Effector memory CD4-positive, alpha-beta T cell (primary cell): ENCODE data around the gene GRIN2B.

Experiments used
- DNase-seq, 3 donors: peaks; one replicate each; pipeline ENCODE4 v3.0.0-alpha.2; 2020
- H3K27ac ChIP-seq: 2 replicates; pipeline ENCODE4 v1.7.0; 2013; ENCODE audit warnings: mild to moderate bottlenecking, low read length, moderate library complexity; ENCODE audit not compliant: insufficient read depth, poor library complexity, severe bottlenecking
- H3K27me3 ChIP-seq: replicated peaks from 2 replicates; pipeline ENCODE4 v1.7.0; 2013; ENCODE audit warnings: mild to moderate bottlenecking, low read length; ENCODE audit not compliant: insufficient read depth, control insufficient read depth, poor library complexity, severe bottlenecking
- H3K36me3 ChIP-seq: 2 replicates; pipeline ENCODE4 v1.7.0; 2013; ENCODE audit warnings: mild to moderate bottlenecking, low read length, moderate library complexity; ENCODE audit not compliant: control insufficient read depth, insufficient read depth
- H3K4me1 ChIP-seq: 2 replicates; pipeline ENCODE4 v1.7.0; 2013; ENCODE audit warnings: low read length, mild to moderate bottlenecking; ENCODE audit not compliant: control insufficient read depth, insufficient read depth, poor library complexity, severe bottlenecking
- H3K4me3 ChIP-seq: 2 replicates; pipeline ENCODE4 v1.7.0; 2013; ENCODE audit warnings: low read length, low read depth, mild to moderate bottlenecking; ENCODE audit not compliant: insufficient read depth, poor library complexity, severe bottlenecking
- H3K9me3 ChIP-seq: 2 replicates; pipeline ENCODE4 v1.7.0; 2013; ENCODE audit warnings: mild to moderate bottlenecking, low read length, moderate library complexity; ENCODE audit not compliant: control insufficient read depth

Gene GRIN2B

DNA sequence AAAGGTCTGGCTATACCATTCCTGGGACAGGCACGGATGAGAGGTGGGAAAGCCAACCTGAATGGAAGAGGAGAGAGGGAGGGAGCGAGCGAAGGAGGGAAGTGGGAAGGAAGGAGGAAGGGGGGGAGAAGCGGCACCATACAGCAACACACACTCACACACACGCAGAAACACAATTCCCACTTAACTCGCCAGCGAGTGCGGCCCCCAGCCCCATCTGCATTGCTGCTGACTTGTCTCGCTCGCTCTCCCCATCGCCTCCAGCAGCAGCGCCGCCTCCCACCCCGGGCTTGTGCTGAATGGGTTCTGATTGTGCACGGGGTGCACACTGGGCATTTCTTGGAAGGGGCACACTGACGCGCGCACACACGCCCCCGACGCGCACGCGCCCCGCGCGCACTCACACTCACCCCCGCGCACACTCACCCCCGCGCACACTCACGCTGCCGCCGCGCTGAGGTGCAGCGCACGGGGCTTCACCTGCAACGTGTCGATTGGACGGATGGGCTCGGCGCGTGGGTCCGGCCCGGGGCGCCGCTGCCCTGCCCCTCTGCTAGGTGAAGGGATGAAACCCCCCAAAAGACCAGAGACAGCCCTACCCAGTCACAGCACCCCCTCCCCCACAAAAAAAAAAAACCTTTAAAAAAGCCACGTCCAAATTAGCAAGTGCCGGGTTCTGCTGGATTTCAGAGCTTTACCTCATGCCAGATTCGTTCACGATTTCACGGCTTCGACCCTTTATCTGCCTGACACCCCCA is 685 bp downstream of the GRIN2B start:
- H3K27me3 ChIP-seq = peaks cover 14% of the 10 kb centered on the region
- no peak for DNase-seq
- no peaks in the 10 kb centered on the region for H3K36me3 ChIP-seq
- H3K4me3 ChIP-seq = no peak overlapping the region
- no peaks in the 10 kb centered on the region for H3K4me1 ChIP-seq
- no peak overlapping the region for H3K27ac ChIP-seq
- H3K9me3 ChIP-seq = no peaks in the 10 kb centered on the region

DNA sequence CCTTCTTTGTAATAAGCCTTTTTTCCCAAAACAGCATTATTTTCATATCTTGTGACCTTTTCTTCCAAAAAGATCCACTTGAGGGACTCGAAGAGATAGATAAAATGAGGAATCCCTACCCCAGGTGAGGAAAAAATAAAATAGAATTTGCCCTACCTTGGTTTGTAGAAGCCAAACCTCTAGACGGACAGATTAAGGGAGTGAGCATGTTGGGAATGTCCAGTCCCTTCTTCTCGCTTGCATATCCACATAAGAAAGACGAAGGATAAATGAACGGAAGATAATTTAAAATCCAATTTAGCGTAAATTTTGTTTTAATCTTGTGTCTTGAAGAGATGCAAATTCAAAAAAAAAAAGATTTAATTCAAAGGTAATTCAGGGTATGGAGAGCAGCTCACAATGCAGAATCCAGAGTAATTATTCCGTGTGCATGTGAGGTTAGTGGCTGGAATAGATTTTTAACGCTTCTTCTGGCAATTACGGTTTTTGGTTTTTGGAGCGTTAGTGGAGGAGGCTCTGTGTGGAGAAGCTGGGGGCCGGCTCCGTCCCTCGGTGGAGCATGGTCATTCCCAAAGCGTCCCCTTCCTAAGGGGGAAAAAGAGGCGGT is 1.5 kb downstream of the GRIN2B start:
- no peak overlapping the region for H3K4me3 ChIP-seq
- H3K27ac ChIP-seq = no peak overlapping the region
- no peak for DNase-seq
- H3K27me3 ChIP-seq = peaks cover 14% of the 10 kb centered on the region
- no peaks in the 10 kb centered on the region for H3K9me3 ChIP-seq
- no peaks in the 10 kb centered on the region for H3K4me1 ChIP-seq
- no peaks in the 10 kb centered on the region for H3K36me3 ChIP-seq

DNA sequence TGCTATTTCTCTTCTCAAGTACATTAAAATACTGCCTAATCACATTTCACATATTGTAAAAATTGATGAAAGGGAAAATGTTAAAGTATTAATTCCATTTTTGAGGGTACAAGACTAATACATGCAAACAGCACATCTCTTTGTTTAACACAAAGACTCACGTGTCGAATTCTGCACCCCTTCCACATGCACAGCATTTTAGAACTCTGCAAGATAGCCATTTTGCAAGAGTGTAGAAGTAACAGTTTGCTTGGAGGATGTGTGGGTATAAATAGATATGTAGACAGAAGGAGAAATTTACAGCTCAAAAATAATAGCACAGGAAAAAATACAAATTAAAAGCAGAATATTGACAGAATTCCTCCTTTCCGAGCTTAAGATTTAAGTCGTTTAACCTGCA is 2.5 kb downstream of the GRIN2B start:
- no peaks in the 10 kb centered on the region for H3K9me3 ChIP-seq
- no peak overlapping the region for H3K27ac ChIP-seq
- no peak for DNase-seq
- H3K4me3 ChIP-seq = no peak overlapping the region
- H3K4me1 ChIP-seq = no peaks in the 10 kb centered on the region
- peaks cover 14% of the 10 kb centered on the region for H3K27me3 ChIP-seq
- no peaks in the 10 kb centered on the region for H3K36me3 ChIP-seq

DNA sequence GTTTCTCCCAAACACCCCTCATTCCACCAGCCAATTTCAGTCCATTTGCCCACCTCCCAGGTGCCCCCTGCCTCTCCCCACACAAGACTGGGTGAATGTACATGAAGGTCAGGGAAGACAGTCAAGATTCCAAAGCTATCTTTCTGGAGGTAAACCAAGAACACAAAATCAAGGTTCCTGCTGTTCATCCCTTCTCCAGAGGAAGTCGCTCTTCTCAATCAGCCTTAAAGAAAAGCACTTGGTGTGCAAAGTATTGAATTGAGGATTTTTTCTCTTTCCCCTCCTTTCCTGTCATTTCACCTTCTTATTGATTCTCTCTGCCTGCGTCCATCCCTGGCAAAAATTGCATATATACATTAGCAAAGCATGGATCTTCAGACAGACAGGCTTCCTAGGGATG is 4.5 kb downstream of the GRIN2B start:
- H3K27ac ChIP-seq = no peak overlapping the region
- no peak for DNase-seq
- no peaks in the 10 kb centered on the region for H3K9me3 ChIP-seq
- H3K27me3 ChIP-seq = peaks cover 10% of the 10 kb centered on the region
- H3K4me1 ChIP-seq = no peaks in the 10 kb centered on the region
- H3K4me3 ChIP-seq = no peak overlapping the region
- H3K36me3 ChIP-seq = no peaks in the 10 kb centered on the region

DNA sequence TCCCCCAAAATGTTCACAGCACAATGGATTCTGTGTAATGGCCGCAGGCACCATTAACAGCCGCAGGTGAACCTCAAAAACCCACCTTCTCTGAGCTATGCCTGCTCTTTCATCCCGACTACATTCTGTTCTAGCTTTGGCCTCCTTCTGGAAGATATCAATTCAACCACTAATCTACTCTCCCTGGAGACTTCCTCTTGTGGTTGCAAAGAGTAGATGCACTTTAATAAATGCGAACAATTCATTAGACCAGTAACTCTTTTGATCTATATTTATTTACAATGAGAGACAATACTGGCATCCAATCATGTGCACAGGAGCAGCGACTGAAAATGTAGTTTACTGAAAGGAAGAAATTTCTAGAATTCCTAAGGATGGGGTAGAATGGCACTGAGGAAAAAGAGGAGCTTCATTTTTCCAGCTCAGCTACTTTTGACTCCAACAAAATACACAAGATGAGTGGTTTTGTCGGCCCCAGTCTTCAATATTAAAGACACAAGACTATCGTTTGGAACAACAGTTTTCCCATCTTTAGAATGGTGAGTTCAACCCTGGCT is 5.3 kb downstream of the GRIN2B start:
- no peaks in the 10 kb centered on the region for H3K4me1 ChIP-seq
- H3K27ac ChIP-seq = no peak overlapping the region
- H3K9me3 ChIP-seq = no peaks in the 10 kb centered on the region
- H3K27me3 ChIP-seq = peaks cover 5% of the 10 kb centered on the region
- H3K36me3 ChIP-seq = no peaks in the 10 kb centered on the region
- no peak overlapping the region for H3K4me3 ChIP-seq
- no peak for DNase-seq

DNA sequence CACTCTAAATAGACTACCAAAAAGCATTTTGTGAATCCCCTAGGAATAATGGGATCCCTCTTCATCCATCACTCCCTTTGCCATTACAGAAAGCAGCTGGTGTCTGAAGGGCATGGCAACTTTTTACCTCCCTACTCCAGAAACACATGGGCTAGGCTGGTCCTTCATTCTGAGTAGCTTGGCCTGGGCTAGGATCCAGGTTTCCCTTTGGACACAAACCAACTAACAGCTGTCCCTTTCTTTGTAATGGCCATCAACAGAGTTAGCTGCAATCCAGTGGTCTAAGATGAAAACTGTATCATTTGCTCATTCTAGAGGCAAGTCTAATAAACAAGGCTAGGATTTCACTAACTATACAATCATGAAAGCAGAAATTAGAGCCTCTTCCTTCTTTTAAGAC is 7.4 kb downstream of the GRIN2B start:
- Histone ChIP-seq H3K4me3 (no peak overlapping the region), H3K36me3 (no peaks in the 10 kb centered on the region), H3K27me3 (no peaks in the 10 kb centered on the region), H3K4me1 (no peaks in the 10 kb centered on the region), H3K9me3 (no peaks in the 10 kb centered on the region), H3K27ac (no peak overlapping the region)
- DNase-seq = no peak

DNA sequence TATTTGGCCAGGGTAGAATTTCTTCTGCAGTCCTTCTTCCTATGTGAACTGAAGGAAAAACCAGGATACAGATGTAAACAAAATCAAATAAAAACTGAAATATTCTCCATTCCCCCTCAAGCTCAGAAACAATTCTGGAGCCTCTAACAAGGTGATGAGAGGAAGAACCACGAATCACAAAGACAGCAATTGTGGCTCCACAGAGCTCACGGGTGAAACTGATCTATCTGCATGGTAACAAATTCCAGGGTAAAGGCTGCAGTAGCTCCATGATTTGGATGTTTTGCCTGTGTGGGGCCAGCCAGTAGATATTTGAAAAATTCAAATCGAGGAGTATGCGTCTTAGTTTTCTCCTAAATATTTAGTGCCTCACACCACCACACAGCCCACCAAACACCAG is 10.6 kb downstream of the GRIN2B start:
- Histone ChIP-seq H3K4me3 (no peak overlapping the region), H3K9me3 (no peaks in the 10 kb centered on the region)
- DNase-seq = no peak

DNA sequence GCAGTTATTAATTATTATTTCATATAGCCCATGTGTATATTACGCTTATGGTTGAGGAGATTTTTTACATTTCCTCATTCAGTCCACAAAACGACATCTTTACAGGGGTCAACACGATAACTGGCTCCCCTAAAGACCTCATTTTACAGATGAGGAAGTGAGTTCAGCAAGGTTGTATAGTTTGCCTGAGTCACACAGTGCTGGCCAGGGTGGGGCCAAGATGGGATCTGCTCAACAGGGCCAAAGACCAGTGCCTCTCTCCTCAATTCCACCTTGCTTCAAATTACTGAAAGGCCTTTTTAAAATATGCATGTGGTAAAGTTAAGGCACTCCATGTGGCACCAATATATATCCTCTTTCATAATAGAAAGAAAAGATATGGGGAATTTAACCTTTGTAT is 13.1 kb downstream of the GRIN2B start:
- no peaks in the 10 kb centered on the region for H3K36me3 ChIP-seq
- no peak for DNase-seq
- no peaks in the 10 kb centered on the region for H3K27me3 ChIP-seq
- no peak overlapping the region for H3K27ac ChIP-seq
- no peak overlapping the region for H3K4me3 ChIP-seq
- H3K4me1 ChIP-seq = no peaks in the 10 kb centered on the region
- H3K9me3 ChIP-seq = no peaks in the 10 kb centered on the region

More for the DNA sequence above, 10.6 kb downstream of the GRIN2B start:
- Histone ChIP-seq H3K4me1 (no peaks in the 10 kb centered on the region), H3K27me3 (no peaks in the 10 kb centered on the region), H3K36me3 (no peaks in the 10 kb centered on the region), H3K27ac (no peak overlapping the region)

DNA sequence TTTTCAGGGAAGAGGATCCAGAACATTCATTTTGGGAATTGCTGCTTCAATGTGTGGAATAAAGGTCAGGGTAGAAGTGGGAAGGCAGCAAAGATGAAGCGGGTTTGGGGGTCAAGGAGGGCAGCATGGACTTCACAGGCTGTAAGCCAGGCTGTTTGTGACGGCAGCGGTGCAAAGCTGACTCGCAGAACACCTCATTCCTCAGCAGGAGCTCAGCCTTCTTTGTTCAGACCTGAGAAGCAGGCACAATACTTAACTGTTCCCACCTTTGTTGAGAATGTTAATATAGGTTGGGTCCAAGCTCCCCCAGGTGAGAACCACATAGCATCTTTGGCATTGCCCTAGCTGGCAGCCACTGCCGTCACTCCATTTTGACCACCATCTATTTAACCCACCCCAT is 16.7 kb downstream of the GRIN2B start:
- no peak overlapping the region for H3K27ac ChIP-seq
- no peaks in the 10 kb centered on the region for H3K9me3 ChIP-seq
- no peaks in the 10 kb centered on the region for H3K4me1 ChIP-seq
- DNase-seq = no peak
- H3K36me3 ChIP-seq = no peaks in the 10 kb centered on the region
- H3K27me3 ChIP-seq = no peaks in the 10 kb centered on the region
- H3K4me3 ChIP-seq = no peak overlapping the region

DNA sequence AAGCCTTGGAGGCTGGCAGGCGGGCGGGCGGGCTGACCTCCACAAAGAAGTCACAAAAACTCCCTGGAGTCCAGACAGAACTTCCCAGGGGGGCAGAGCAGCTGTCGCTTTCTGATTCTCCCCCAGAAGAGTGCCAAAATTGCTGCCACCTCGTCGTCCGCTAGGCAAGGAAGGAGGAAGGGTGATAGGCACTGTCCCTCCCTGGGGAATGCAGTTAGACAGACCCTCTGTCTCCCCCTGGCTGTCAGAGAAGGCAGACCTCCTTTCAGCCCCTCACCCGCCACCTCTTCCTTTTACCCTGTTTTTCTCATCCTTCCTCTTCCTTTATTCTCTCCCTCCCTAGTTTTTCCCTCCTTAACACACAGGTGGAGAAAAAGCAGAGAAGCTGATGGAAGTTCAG is 18.7 kb downstream of the GRIN2B start:
- Histone ChIP-seq H3K36me3 (no peaks in the 10 kb centered on the region), H3K27me3 (no peaks in the 10 kb centered on the region), H3K4me3 (no peak overlapping the region), H3K27ac (no peak overlapping the region), H3K9me3 (no peaks in the 10 kb centered on the region), H3K4me1 (no peaks in the 10 kb centered on the region)
- DNase-seq = no peak
